ENCODE data around the gene FKBP15. TPM values are rescaled to one million over a fixed set of nuclear protein-coding genes. Genes with fewer than 3 reads are reported as not detected.
A peak's percentile ranks its signal among the peaks of the same experiment; 100 is the strongest.

FKBP15 gene
- total RNA-seq, 1 experiment from 2014 or later: 18.5 TPM

GRCh38 chr9:113192455-113192854 is 28.6 kb downstream of the FKBP15 start:
- H3K23ac ChIP-seq (ENCODE audit: insufficient read length, low read depth, low read length): no peak overlapping the region
- no peak overlapping the region for H4K91ac ChIP-seq (ENCODE audit: insufficient read length, low read depth, low read length)
- H3K4me2 ChIP-seq (ENCODE audit: insufficient read depth, insufficient read length, low read length): no peak overlapping the region
- no peaks in the 10 kb centered on the region for H4K20me1 ChIP-seq (ENCODE audit: control insufficient read depth, insufficient read depth, insufficient read length)
- no peak overlapping the region for H3K9ac ChIP-seq (ENCODE audit: extremely low read depth, insufficient read length, low read length)
- no peak overlapping the region for H3K18ac ChIP-seq (ENCODE audit: insufficient read length, low read depth, low read length)
- H3K56ac ChIP-seq (ENCODE audit: insufficient read length, low read depth, low read length): no peak overlapping the region
- no peak overlapping the region for H4K5ac ChIP-seq (ENCODE audit: insufficient read length, low read depth, low read length)
- H2AK5ac ChIP-seq (ENCODE audit: insufficient read length, low read length): no peak overlapping the region
- Mint-ChIP-seq H3K4me1 (no peaks in the 10 kb centered on the region), H3K36me3 (ENCODE audit: insufficient read depth in 1 of 3, low read depth in 3 of 3) (peaks cover 2 to 41% (median 12%) of the 10 kb centered on the region in 3 experiments; a peak in 5 of 7 replicates), H3K27me3 (ENCODE audit: low read depth) (no peaks in the 10 kb centered on the region), H3K4me3 (no peak overlapping the region), H3K27ac (no peak overlapping the region), H3K9me3 (no peaks in the 10 kb centered on the region)
- peak overlapping the region; percentile 68; the same call in 1 of the 2 replicates for H2BK15ac ChIP-seq (ENCODE audit: low read depth, low read length)
- H2BK20ac ChIP-seq (ENCODE audit: low read depth, low read length, poor library complexity, severe bottlenecking): no peak overlapping the region
- no peak overlapping the region for H2BK120ac ChIP-seq (ENCODE audit: low read depth, low read length, poor library complexity, severe bottlenecking)
- no peaks in the 10 kb centered on the region for H3K79me2 ChIP-seq (ENCODE audit: insufficient read depth, low read length)
- H3T11ph ChIP-seq (ENCODE audit: low read length): no peak overlapping the region
- no peak overlapping the region for H2BK12ac ChIP-seq (ENCODE audit: insufficient read length, low read depth, low read length)
- H3K23me2 ChIP-seq (ENCODE audit: insufficient read length, low read depth, low read length, poor library complexity, severe bottlenecking): no peaks in the 10 kb centered on the region
- H3K27ac ChIP-seq (ENCODE audit: insufficient read length, low read depth, low read length): no peak overlapping the region
- no peak for DNase-seq
- H3K4ac ChIP-seq (ENCODE audit: low read depth, low read length): no peak overlapping the region
- H2AFZ ChIP-seq (ENCODE audit: low read length): no peak overlapping the region
- H2BK5ac ChIP-seq (ENCODE audit: insufficient read length, low read length): no peak overlapping the region
- H3K9me3 ChIP-seq (ENCODE audit: control insufficient read depth, low read depth, low read length): no peaks in the 10 kb centered on the region
- no peak overlapping the region for H4K8ac ChIP-seq (replicated peaks; ENCODE audit: insufficient read length, low read depth, low read length)
- no peaks in the 10 kb centered on the region for H3K4me1 ChIP-seq (ENCODE audit: insufficient read depth, low read length)
- H3K14ac ChIP-seq (ENCODE audit: insufficient read depth, low read length): no peak overlapping the region
- TF ChIP-seq, protein P1, sequence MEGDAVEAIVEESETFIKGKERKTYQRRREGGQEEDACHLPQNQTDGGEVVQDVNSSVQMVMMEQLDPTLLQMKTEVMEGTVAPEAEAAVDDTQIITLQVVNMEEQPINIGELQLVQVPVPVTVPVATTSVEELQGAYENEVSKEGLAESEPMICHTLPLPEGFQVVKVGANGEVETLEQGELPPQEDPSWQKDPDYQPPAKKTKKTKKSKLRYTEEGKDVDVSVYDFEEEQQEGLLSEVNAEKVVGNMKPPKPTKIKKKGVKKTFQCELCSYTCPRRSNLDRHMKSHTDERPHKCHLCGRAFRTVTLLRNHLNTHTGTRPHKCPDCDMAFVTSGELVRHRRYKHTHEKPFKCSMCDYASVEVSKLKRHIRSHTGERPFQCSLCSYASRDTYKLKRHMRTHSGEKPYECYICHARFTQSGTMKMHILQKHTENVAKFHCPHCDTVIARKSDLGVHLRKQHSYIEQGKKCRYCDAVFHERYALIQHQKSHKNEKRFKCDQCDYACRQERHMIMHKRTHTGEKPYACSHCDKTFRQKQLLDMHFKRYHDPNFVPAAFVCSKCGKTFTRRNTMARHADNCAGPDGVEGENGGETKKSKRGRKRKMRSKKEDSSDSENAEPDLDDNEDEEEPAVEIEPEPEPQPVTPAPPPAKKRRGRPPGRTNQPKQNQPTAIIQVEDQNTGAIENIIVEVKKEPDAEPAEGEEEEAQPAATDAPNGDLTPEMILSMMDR (conservative IDR thresholded peaks at IDR 0.05): no peak
- no peaks in the 10 kb centered on the region for H3K79me1 ChIP-seq (ENCODE audit: insufficient read depth, low read depth, low read length, poor library complexity, severe bottlenecking)
- H3K27me3 ChIP-seq (ENCODE audit: insufficient read depth, low read length): no peaks in the 10 kb centered on the region
- no CpG with 5 or more reads among the region's 2 CpGs for WGBS (ENCODE audit: extremely low coverage, insufficient read length, low lambda C conversion rate)
